Amygdala (tissue), 56 donors: ENCODE measurements around the gene BSDC1.
A peak's percentile ranks its signal among the peaks of the same experiment; 100 is the strongest.
"Not testable (repeated sequence)": the region's sequence is repeated elsewhere in the genome, so short reads cannot be mapped to it uniquely, and the experiment has no call there.

ENCODE experiments used
- DNase-seq, 56 donors: peaks; one replicate each; lab custom pipeline; 2025; lab: John Stamatoyannopoulos, UW

The BSDC1 gene

DNA sequence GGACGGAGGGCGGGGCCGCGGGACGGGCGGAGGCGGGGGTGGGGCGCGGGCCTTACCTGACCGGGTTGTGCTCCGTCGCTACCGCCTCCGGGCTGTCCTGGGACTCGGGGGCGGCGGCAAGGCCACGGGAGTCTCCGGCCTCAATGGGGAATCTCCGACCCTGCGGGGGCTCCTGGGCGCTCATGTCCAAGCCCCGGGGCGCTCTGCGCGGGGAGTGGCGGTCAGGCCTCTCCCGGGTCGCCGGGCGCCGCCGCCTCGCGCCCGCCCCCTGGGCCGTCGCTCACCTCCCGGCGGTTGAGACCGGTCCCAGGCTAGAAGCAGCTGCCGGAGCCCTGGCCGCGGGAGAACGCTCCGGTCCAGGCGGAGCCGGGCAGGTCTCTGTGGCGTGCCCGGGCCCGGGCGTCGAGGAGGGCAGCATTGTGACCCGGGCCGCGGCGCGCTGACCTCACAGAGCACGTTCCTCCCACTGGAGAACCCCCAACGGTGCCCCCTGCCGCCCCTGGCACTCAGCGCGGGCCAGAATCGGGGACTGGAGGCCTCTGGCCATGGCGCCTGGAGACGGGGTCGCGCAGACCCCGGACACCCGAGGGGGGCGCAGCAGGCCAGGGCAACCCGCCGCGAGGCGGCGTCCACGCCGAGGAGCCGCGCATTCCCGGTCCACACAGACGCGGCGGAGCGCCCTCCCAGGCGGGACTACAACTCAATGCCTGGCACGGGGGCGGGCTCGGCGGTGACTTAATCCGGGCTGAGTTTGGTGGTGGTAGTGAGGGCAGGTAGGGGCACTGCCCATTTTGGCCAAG, 32.4 kb downstream of the BSDC1 start:
- DNase-seq, result peak in 47 of 56 donors; percentile 16 to 80 (median 54)

DNA sequence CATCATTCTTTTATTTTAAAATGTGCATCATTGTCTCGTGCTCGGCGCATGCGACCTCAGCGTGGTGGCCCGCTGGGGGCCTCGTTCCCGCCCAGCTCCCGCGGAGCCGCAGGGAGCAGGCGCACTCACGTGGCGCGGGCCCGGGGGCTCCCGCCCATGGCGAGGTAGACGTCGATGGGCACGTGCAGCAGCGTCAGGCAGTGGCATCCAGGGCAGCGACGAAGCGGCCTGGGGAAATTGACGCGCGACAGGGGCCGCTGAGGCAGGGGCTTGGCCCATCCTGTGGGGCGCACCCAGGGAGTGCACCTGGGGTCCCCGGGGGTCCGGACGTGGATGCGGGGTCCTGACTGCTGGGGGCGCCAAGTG, 33.0 kb downstream of the BSDC1 start:
- DNase-seq, result peak in 19 of 56 donors; percentile 14 to 58 (median 41)

DNA sequence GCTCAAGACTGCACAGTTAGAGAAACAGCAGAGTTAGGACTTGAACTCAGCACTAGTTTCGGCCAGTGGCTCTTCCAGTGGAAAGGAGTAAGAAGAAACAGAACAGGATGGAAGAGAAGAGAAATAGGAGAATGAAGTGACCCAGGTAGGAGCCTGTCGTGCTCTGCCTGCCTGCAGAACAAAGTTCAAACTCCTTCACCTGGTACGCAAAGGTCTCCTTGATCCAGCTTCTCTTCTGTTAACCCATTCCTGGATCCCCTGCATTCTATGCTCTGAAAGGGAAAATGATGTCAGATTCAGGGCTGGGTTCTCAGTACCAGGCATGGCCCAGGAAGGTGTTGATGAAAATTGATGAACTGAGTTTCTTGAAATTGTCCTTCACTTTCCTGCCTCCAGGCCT, 35.8 kb downstream of the BSDC1 start:
- DNase-seq, result no peak

DNA sequence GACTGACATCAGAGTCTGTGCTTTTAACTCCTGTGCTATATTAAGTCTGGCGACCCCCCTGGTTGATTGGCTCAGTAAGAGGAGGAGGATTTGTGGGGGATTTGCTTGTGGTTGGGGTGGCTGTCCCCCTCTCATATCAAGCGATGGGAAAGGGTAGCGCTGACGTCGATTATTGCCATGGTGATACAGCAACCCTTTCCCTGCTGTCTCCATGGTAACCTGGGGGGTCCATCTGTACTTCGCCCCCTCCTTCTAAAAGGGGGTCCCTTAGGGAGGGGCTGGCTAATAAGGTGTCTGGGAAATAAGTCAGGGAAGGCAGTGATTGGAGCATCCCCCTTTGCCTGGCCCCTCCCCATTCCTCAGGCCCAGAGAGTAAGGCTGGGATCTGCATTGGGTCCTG, 36.6 kb downstream of the BSDC1 start:
- DNase-seq, result no peak

DNA sequence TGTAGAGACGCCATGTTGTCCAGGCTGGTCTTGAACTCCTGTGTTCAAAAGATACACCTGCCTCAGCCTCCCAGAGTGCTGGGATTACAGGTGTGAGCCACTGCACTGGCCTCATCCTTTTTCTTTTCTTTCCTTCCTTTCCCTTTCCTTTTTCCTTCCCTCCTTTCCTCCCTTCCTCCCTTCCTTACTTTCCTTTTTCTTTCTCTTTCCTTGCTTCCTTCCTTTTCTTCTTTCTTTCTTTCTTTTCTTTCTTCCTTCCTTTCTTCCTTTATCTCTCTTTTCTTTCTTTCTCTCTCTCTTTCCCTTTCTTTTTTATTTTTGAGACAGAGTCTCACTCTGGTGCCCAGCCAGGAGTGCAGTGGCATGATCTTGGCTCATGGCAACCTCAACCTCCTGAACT, 37.8 kb downstream of the BSDC1 start:
- DNase-seq, result no peak

DNA sequence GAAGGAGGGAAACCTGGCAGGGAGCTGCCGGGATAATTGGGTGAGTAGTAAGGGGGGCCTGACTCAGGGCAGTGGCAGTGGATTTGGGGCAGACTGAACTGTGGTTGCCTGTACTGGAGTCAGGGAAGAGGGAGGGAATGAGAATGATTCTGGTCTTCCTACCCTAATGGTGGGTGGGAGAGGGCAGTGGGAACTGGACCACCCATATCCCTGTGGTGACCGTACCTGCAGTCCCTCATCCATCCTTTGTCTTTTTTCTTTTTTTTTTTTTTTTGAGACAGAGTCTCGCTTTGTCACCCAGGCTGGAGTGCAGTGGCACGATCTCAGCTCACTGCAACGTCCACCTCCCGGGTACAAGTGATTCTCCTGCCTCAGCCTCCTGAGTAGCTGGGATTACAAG, 38.5 kb downstream of the BSDC1 start:
- not testable (repeated sequence) for DNase-seq

DNA sequence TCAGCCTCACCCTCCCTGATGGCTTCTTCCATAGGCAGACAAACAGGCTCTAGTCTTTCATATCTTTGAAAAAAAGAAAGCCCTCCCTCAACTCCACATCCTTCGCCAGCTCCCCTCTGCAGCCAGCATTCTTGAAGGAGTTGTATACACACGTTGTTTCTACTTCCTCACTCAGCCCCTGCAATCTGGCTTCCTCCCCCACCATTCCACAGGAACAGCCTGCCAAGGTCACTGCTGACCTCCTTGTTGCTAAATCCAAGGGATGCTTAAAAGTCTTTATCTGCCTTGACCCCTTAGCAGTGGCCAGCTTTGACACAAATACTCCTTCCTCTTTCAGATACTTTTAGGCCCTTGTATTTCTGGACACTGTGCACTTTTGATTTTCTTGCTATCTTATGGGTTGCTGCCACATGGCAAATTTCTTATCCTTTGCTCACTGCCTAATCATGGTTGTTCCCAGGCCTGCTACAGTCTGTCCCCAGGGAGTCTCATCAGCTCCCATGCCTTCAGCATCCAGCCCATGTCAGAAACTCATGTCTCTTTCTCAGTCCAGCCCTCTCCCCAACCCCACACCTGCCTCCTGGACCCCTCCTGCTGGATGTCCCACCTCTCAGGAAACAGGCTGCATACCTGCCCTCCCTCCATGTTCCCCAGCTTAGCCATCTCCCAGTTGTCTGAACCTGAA, 40.2 kb downstream of the BSDC1 start:
- no peak for DNase-seq

DNA sequence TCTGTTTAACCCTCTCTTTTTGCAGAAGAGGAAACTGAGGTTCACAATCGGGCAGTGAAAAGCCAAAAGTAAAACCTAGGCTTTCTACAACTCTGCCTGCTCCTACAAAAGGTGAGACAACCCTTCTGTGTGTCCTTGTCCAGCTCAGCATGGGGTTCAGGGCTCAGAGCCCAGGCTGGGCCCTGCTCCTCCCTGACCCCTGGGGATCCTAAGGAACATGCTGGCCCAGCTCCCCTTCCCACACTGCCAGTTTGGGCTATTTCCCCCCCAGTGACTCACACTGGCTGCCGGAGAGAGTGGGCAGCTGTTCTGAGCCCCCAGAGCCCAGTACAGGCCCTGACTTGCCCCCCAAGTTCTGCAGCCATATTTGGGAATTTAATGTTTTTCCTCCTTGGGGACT, 40.8 kb downstream of the BSDC1 start:
- DNase-seq, result no peak

DNA sequence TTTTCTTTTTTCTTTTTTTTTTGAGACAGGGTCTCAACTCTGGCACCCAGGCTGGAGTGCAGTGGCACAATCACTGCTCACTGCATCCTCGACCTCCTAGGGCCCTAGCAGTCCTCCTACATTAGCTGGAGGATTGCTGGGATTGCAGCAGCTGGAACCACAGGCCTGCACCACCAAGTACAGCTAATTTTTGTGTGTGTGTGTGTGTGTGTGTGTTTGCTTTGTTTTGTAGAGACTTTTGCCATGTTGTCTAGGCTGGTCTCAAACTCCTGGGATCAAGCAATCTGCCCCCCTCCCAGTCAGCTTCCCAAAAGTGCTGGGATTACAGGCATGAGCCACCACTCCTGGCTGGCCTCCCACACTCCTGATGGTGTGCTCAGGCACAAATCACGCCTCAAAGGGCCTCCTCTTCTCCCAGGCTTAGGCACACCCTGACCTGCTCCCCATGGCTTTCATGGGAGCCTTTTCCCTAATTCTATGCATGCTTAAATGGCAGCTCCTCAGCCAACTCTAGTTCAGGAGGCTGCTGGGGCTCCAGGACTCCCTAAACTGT, 41.3 kb downstream of the BSDC1 start:
- DNase-seq, result no peak

DNA sequence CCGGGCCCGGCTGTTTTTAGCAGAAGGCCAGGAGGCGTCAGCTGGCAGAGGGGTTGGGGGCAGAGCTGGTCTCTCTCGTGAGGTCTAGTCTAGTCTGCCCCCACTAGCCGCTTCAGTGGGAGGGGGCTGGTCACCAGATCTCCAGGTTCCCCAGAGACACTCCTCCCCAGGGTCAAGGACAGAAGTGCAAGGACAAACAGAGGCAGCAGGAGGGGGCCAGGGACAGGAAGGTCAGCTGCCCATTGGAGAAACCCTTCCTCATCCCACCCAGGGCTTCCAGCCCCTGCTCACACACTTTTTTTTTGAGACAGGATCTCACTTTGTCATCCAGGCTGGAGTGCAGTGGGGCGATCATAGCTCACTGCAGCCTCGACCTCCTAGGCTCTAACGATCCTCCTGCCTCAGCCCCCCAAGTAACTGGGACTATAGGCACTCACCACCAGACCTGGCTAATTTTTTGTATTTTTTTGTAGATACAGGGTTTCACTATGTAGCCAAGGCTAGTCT, 41.9 kb downstream of the BSDC1 start:
- peak in 3 of 56 donors; percentile 58 to 69 (median 61) for DNase-seq

DNA sequence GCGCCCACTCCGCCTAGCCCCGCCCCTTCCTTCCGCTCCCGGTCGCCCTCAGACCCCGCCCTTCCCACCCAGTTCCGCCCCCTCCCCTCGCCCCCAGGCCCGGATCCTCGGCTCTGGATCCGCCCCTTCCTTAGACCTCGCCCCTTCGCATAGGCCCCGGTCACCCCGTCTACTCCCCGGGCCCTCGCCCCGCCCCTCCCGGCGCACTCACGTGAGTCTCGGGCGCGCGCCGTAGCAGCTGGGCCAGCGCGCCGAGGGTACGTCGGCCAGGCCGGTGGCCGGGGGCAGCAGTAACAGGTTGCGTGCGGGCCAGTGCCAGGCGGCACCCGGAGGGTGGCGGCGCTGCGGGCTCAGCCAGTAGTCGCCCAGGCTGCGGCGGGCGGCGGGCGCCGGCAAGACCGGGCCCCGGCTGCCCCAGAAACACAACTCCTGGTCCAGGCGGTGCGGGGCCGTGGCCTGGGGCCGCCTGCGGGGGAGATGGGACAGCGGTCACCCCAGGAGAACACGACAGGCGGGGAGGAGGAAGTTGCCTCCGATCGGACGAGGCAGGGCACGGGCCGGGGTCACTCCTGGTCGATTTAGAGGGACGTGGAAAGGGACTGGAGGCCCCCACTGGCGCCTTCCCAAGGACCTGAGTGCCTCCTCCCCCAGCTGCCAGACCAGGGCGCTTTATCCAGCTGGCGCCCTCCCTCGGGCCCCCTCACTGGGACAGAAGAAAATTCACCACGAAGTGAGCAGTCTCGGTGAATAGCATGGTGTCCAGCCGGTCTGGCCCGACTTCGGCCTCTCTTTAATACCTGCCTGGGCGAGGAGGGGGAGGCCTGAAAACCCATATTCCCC, 42.6 kb downstream of the BSDC1 start:
- peak in 54 of 56 donors; percentile 67 to 94 (median 85) for DNase-seq

DNA sequence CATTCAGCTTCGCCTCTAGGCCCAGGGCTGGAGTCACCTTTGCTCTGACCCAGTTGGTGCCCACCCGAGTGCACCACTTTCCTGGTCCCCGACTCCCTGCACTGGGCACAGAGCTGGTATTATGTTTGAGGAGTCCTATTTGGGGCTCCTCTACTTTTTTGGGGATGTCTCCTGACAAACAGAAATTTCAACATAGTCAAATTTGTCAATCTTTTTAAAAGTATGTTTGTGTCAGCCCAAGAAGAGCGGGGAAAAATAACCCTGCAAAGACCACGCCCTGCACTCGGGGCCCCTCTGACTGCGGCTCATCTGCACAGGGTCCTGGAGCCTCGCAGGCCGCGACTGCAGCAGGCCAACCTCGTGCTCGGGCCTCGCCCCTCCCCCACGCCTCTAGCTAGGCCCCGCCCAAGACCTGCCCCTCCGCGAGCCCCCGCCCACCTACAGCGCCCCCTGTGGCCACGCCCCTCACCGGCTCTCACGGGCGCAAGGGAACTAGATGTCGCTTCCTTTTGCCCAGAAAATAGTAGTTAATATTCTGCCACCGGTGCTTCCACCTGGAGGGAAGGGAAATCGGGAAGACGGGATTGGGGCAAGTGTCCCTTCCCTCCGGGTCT, 43.3 kb downstream of the BSDC1 start:
- peak in 43 of 56 donors; percentile 40 to 91 (median 80) for DNase-seq

DNA sequence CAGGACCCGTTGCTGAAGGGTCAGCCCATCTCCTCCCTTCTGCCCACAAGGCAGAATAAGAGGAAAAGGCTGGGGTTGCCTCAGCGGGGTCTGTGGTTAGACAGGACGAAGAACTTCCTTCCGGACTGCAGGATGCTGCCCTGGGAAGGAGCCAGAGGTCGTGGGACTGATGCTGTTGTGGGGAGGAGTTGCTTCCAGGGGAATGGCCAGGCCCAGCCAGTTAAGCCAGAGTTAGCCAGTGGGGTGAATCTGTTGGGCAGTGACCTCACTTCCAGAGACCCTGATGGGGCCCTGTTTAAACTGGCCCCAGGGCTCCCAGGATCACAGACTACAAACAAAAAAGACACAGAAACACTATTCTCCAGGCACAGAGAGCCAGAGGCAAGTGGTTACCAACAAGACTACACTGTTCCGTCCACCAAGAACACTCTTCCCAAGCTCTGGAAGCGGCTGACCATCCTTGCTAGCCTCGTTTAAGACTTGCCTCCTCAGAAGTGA, 45.0 kb downstream of the BSDC1 start:
- no peak for DNase-seq

DNA sequence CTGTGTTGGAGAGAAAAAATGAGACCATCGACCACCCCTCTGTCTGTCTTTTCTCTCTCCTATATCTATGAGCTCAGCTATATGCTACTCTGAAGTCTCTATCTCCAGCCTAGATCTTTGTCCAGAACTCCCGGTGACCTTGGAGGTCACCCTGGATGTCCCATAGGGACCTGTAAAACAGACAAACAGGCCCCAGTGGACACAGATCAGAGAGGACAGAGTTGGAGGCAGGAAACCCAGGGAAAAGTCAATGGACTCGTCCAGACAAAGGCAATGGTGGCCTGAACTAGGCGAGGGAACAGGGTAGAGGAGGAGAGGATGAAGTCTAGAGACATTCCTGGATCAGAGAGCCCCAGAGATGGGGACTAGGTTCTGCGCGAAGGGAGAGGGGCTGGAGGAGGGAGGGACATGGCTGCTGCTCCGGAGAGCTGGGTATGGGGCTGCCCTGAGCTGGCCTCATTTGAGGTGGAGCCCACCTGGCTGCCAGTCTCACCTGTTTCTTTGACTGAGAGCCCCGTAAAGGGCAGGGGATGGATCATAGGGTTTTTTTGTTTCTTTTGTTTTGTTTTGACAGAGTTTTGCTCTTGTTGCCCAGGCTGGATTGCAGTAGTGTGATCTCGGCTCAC, 47.6 kb downstream of the BSDC1 start:
- no peak for DNase-seq

DNA sequence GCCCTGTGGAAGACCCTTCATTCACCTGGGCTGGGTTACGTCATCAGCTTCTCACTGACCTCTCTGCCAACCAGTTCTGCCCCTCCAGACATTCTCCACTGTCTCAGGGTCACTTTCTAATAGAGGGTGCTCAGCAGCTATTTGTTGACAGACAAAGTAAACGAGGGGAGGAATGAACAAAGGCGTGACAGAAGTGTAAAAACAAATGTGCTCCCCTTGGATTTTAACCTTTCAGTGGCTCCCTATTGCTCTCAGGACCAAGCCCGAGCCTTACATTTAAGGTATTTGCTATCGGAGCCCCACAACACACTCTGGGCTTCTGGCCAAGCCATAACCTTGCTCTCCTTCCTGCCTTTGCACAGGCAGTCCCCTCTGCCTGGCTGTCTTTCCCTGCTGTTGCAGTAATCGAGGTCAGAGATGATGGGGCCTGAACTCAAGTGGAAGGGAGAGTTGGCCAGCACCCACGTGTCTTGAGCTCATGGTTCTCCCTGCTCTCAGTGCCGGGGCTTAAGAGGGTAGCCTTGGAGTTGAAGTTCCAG, 48.9 kb downstream of the BSDC1 start:
- DNase-seq, result no peak

DNA sequence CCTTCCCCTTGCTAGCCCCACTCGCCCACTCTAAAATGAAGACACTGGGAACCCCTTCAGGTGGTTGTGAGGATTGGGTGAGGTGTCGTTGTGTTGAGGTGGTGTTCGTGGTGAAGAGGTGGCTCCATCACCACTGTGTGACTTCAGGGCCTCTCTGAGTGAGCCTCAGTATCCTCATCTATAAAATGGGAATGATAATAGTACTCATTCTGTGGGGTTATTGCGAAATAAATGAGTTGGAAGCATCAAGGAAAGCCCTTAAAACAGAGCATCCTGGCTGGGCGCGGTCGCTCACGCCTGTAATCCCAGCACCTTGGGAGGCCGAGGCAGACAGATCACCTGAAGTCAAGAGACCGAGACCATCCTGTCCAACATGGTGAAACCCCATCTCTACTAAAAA, 51.5 kb downstream of the BSDC1 start:
- no peak for DNase-seq

DNA sequence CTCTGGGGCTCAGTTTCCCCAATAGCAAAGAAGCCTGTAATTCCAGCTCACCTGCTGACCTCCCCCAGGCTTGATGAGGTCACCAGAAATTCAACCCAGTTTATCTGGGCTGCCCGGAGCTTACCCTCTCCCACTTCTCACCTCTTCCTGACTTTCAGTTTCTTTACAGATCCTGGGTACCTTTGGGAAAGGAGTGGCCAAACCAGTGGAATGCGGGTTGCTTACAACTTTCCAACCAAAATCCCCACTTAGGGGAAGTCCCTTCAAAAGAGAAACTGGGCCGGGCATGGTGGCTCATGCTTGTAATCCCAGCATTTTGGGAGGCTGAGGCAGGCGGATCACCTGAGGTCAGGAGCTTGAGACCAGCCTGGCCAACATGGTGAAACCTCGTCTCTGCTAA, 52.3 kb downstream of the BSDC1 start:
- no peak for DNase-seq

DNA sequence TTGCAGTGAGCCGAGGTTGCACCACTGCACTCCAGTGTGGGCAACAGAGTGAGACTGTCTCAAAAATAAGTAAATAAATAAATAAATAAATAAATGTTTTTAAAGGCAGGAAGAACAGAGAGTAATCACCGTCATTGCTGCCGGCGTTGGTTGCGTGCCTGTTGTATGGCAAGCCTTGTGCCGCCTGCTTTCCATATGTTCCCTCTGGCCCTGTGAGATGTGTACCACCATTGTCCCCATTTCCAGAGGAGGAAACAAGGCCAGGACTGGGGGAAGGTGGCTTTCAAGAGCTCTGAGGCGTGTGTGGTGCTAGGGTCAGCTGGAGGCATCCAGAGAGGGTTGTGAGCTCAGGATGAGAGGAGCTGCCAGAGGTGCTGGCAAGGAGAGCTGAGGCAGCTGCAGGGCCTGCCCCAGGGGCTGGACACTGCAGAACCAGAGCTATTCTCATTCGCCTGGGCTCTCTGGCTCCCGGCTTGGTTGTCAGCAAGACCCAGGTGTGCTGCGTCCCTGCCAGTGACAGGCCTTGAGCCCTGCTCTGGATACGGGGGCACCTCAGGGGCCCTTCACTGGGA, 53.0 kb downstream of the BSDC1 start:
- peak in 12 of 56 donors; percentile 15 to 50 (median 34) for DNase-seq
